Uterus (tissue), 2 donors: Measurements from ENCODE around the gene CCL4L2.
"Not testable (repeated sequence)": the region's sequence is repeated elsewhere in the genome, so short reads cannot be mapped to it uniquely, and the experiment has no call there.

Experiments
- CTCF ChIP-seq, 4 experiments: fragments of 200-600 bp in 2 of 4; fragments of 450-650 bp in 2 of 4; sonication (generic) in 2 of 4; IDR thresholded peaks; one replicate each; pipeline ENCODE4 v1.5.1; 2016 to 2019; ENCODE audit warnings: antibody characterized with exemption in 4 of 4, mild to moderate bottlenecking in 2 of 4, moderate library complexity in 1 of 4
- POLR2A ChIP-seq, 2 donors: fragments of 450-650 bp; IDR thresholded peaks; one replicate each; pipeline ENCODE4 v1.6.1; 2016; ENCODE audit warnings: antibody characterized with exemption in 2 of 2, mild to moderate bottlenecking in 1 of 2, moderate library complexity in 1 of 2

GRCh38 chr17:36242046-36242445 lies 31.2 kb downstream of the CCL4L2 start:
- TF ChIP-seq CTCF, POLR2A (IDR thresholded peaks at IDR 0.05): not testable (repeated sequence)
